ENCODE data around the gene UBB. TPM values are rescaled to one million over a fixed set of nuclear protein-coding genes. Genes with fewer than 3 reads are reported as not detected.

Gene UBB
- total and polyA plus RNA-seq, 9 of the 15 experiments (the other 6 are each of a cell fraction or from before 2014, with no cell fraction given), result 1,069 to 4,143 (median 1,696) TPM

DNA sequence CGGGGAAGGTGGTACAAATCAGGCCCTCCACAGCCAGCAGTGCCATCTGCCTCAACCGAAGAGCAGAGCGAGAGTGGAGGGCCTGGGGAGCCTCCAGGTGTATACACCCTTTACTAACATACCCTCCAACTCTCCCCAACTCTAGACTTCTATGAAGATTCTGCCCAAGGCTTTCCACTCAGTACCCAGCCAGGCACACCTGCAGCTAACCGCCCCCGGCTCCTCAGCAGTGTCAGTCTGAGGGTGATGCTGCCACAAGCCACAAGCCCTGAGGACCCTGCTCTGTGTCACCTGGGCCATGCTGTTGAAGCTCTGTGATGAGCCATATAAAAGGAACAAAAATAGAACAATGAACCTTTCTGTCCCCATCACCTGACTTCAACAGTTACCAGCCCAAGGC, 31.5 kb upstream of the UBB start:
- Histone ChIP-seq H3K4me3 (no peak overlapping the region), H3K27ac (ENCODE audit: extremely low read depth, low read depth, low read length) (no peak overlapping the region), H4K20me1 (replicated peaks; ENCODE audit: control insufficient read depth, insufficient read depth, low read length) (no peaks in the 10 kb centered on the region), H3K4me2 (ENCODE audit: insufficient read depth, low read length) (no peak overlapping the region), H3K9ac (ENCODE audit: insufficient read depth in 1 of 2, low read depth in 2 of 2, low read length in 2 of 2) (peak overlapping the region in 1 of 2 experiments; percentile 7; a peak in 1 of 4 replicates), H3K4me1 (replicated peaks in 1 of 2; ENCODE audit: control insufficient read depth in 2 of 2, insufficient read depth in 2 of 2, low read length in 2 of 2) (peaks cover 0 to 15% of the 10 kb centered on the region in 2 experiments; a peak in 4 of 5 replicates), H2AFZ (ENCODE audit: low read depth, low read length) (no peak overlapping the region), H3K27me3 (ENCODE audit: control insufficient read depth in 2 of 2, insufficient read depth in 2 of 2, low read length in 2 of 2) (no peaks in the 10 kb centered on the region), H3K36me3 (ENCODE audit: control insufficient read depth, insufficient read depth, low read length) (peaks cover 38% of the 10 kb centered on the region), H3K79me2 (ENCODE audit: control insufficient read depth, insufficient read depth, low read length) (peaks cover 33% of the 10 kb centered on the region), H3K9me3 (replicated peaks; ENCODE audit: control insufficient read depth, insufficient read depth, low read depth, low read length) (no peaks in the 10 kb centered on the region), H3K9me1 (ENCODE audit: control insufficient read depth, insufficient read depth, low read length) (peaks cover 4% of the 10 kb centered on the region)
- intact Hi-C loops (cut with micrococcal nuclease) (no loop called here), in situ Hi-C loops (cut with MboI) (no loop called here)
- DNase-seq (ENCODE audit: extremely low read depth in 1 of 4, low spot score in 3 of 4), result no peak
- WGBS (ENCODE audit: insufficient coverage, low coverage, missing lambda C conversion rate), result 100% methylated on average over 5 of the region's 5 CpGs
- ChIA-PET CTCF (ENCODE audit: low intra/inter-chr PET ratio) (no interaction called here), POLR2A (interaction anchor here (0.7 to 1.5 kb wide), 3 partner anchors 10 to 106 kb away, joined by 3 read pairs; no protein-coding TSS in a partner anchor)
- no peak for FAIRE-seq
- no peak for ATAC-seq
- BruUV-seq (replicated peaks), result no TSS peak
- TF ChIP-seq MYC (IDR thresholded peaks at IDR 0.05; ENCODE audit: low read depth, low read length), result no peak
- no peak for TF ChIP-seq MYC (CRISPR knock-in tag; IDR thresholded peaks at IDR 0.05; ENCODE audit: borderline replicate concordance, low read depth)
- TF ChIP-seq ZKSCAN1 (IDR thresholded peaks at IDR 0.05; ENCODE audit: low read depth, low read length), result no peak
- TF ChIP-seq MAFF (IDR thresholded peaks at IDR 0.05; ENCODE audit: low read length), result no peak

DNA sequence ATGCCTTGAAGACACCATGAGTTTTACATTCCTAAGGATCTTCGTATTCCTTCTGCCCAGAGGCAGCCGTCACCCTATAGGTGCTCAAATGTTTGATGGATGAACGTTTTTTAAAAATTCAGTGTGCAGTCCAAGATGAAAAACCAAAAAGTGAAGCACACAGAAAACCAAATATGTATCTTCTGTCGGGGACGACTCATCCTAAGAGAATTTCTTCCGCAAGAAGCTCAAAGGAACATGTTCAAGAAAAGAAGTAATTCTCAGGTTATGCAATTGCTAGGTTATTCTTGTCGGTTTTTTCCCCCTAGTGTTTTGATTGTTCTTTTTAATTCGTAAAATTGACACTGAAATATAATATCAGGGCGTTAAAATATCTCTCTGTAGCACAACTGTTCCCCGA, 29.1 kb upstream of the UBB start:
- FAIRE-seq (no peak), DNase-seq (ENCODE audit: extremely low read depth in 1 of 4, low spot score in 3 of 4) (no peak), ATAC-seq (no peak)
- peak overlapping the region; percentile 93 for H3K4me3 ChIP-seq
- H3K9me1 ChIP-seq (ENCODE audit: control insufficient read depth, insufficient read depth, low read length), result peaks cover 4% of the 10 kb centered on the region
- peak overlapping the region; percentile 87 to 93 for H3K9ac ChIP-seq (ENCODE audit: insufficient read depth in 1 of 2, low read depth in 2 of 2, low read length in 2 of 2)
- H3K27me3 ChIP-seq (ENCODE audit: control insufficient read depth in 2 of 2, insufficient read depth in 2 of 2, low read length in 2 of 2), result no peaks in the 10 kb centered on the region
- peak overlapping the region; percentile 90 for H3K27ac ChIP-seq (ENCODE audit: extremely low read depth, low read depth, low read length)
- in situ Hi-C loops (cut with MboI), result no loop called here
- ChIA-PET POLR2A (interaction anchor here (0.7 to 0.9 kb wide), 2 partner anchors 65 to 87 kb away, joined by 3 to 4 read pairs; no protein-coding TSS in a partner anchor), CTCF (ENCODE audit: low intra/inter-chr PET ratio) (no interaction called here)
- WGBS (ENCODE audit: insufficient coverage, low coverage, missing lambda C conversion rate), result 2% methylated on average over 10 of the region's 10 CpGs
- no peaks in the 10 kb centered on the region for H4K20me1 ChIP-seq (replicated peaks; ENCODE audit: control insufficient read depth, insufficient read depth, low read length)
- H3K36me3 ChIP-seq (ENCODE audit: control insufficient read depth, insufficient read depth, low read length), result peaks cover 31% of the 10 kb centered on the region
- peaks cover 33% of the 10 kb centered on the region for H3K79me2 ChIP-seq (ENCODE audit: control insufficient read depth, insufficient read depth, low read length)
- intact Hi-C loops (cut with micrococcal nuclease), result loop anchor here (5.0 kb wide), 1 partner anchor 65 kb away; no protein-coding TSS in a partner anchor
- no peaks in the 10 kb centered on the region for H3K9me3 ChIP-seq (replicated peaks; ENCODE audit: control insufficient read depth, insufficient read depth, low read depth, low read length)
- no peak overlapping the region for H2AFZ ChIP-seq (ENCODE audit: low read depth, low read length)
- peak overlapping the region; percentile 83 for H3K4me2 ChIP-seq (ENCODE audit: insufficient read depth, low read length)
- H3K4me1 ChIP-seq (replicated peaks in 1 of 2; ENCODE audit: control insufficient read depth in 2 of 2, insufficient read depth in 2 of 2, low read length in 2 of 2), result peaks cover 0 to 15% of the 10 kb centered on the region in 2 experiments; a peak in 4 of 5 replicates
- BruUV-seq (replicated peaks), result no TSS peak
- no peak for TF ChIP-seq NR4A1 (CRISPR knock-in tag; IDR thresholded peaks at IDR 0.05)
- no peak for TF ChIP-seq NR4A1 (tag; IDR thresholded peaks at IDR 0.05)
- no peak for TF ChIP-seq CHD2 (IDR thresholded peaks at IDR 0.05; ENCODE audit: low read depth, low read length)
- no peak for TF ChIP-seq TAL1 (IDR thresholded peaks at IDR 0.05)
- TF ChIP-seq PYGO2 (tag; IDR thresholded peaks at IDR 0.05), result no peak
- no peak for TF ChIP-seq TRIM24 (IDR thresholded peaks at IDR 0.05)
- no peak for TF ChIP-seq ERF (CRISPR knock-in tag; IDR thresholded peaks at IDR 0.05)
- TF ChIP-seq ZNF146 (CRISPR knock-in tag; IDR thresholded peaks at IDR 0.05; ENCODE audit: unreplicated experiment), result no peak
- no peak for TF ChIP-seq ZSCAN32 (CRISPR knock-in tag; IDR thresholded peaks at IDR 0.05)
- TF ChIP-seq NR3C1 (CRISPR knock-in tag; IDR thresholded peaks at IDR 0.05), result no peak
- TF ChIP-seq, protein P1, sequence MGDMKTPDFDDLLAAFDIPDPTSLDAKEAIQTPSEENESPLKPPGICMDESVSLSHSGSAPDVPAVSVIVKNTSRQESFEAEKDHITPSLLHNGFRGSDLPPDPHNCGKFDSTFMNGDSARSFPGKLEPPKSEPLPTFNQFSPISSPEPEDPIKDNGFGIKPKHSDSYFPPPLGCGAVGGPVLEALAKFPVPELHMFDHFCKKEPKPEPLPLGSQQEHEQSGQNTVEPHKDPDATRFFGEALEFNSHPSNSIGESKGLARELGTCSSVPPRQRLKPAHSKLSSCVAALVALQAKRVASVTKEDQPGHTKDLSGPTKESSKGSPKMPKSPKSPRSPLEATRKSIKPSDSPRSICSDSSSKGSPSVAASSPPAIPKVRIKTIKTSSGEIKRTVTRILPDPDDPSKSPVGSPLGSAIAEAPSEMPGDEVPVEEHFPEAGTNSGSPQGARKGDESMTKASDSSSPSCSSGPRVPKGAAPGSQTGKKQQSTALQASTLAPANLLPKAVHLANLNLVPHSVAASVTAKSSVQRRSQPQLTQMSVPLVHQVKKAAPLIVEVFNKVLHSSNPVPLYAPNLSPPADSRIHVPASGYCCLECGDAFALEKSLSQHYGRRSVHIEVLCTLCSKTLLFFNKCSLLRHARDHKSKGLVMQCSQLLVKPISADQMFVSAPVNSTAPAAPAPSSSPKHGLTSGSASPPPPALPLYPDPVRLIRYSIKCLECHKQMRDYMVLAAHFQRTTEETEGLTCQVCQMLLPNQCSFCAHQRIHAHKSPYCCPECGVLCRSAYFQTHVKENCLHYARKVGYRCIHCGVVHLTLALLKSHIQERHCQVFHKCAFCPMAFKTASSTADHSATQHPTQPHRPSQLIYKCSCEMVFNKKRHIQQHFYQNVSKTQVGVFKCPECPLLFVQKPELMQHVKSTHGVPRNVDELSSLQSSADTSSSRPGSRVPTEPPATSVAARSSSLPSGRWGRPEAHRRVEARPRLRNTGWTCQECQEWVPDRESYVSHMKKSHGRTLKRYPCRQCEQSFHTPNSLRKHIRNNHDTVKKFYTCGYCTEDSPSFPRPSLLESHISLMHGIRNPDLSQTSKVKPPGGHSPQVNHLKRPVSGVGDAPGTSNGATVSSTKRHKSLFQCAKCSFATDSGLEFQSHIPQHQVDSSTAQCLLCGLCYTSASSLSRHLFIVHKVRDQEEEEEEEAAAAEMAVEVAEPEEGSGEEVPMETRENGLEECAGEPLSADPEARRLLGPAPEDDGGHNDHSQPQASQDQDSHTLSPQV (IDR thresholded peaks at IDR 0.05), result no peak

All from K562 (cell line).